Right lobe of liver (tissue), 6 donors: Measurements from ENCODE around the gene COL19A1. TPM values are rescaled to one million over a fixed set of nuclear protein-coding genes. Genes with fewer than 3 reads are reported as not detected.
"Not testable (repeated sequence)": the region's sequence is repeated elsewhere in the genome, so short reads cannot be mapped to it uniquely, and the experiment has no call there.

Source experiments
- ATAC-seq, 4 donors: fragments of 200-7000 bp; cut with Tn5 transposase; one replicate each; pipeline ENCODE4 v1.9.1; 2020; ENCODE audit warnings: mild to moderate bottlenecking in 4 of 4, moderate library complexity in 4 of 4
- DNase-seq, 3 donors: peaks; one replicate each; pipeline ENCODE4 v3.0.0-alpha.2; 2020
- H3K27ac ChIP-seq, 3 donors: fragments of 200-600 bp; one replicate each; pipeline ENCODE4 v1.8.0; 2022
- H3K27me3 ChIP-seq, 2 donors: fragments of 200-600 bp; one replicate each; pipeline ENCODE4 v1.8.0; 2022
- H3K36me3 ChIP-seq, 4 donors: fragments of 200-600 bp; sonication (generic) in 1 of 4; one replicate each; pipeline versions ENCODE4 v1.5.1 to v1.8.0; 2017 to 2022; ENCODE audit warnings: control low read depth in 1 of 4
- H3K4me1 ChIP-seq, 4 donors: fragments of 200-600 bp; sonication (generic) in 1 of 4; one replicate each; pipeline versions ENCODE4 v1.5.1 to v1.8.0; 2017 to 2022; ENCODE audit warnings: control low read depth in 1 of 4
- H3K4me3 ChIP-seq, 3 donors: fragments of 200-600 bp; one replicate each; pipeline ENCODE4 v1.8.0; 2022
- H3K9me3 ChIP-seq, 4 donors: fragments of 200-600 bp; sonication (generic) in 1 of 4; one replicate each; pipeline versions ENCODE4 v1.5.1 to v1.8.0; 2017 to 2022; ENCODE audit warnings: control low read depth in 1 of 4
- CTCF ChIP-seq, 4 donors: fragments of 200-600 bp in 3 of 4; fragments of 450-650 bp in 1 of 4; IDR thresholded peaks; one replicate each; pipeline versions ENCODE4 v1.5.1 to v1.8.0; 2016 to 2022; ENCODE audit warnings: antibody characterized with exemption in 4 of 4, mild to moderate bottlenecking in 2 of 4
- POLR2A ChIP-seq: fragments of 450-650 bp; IDR thresholded peaks from one replicate; pipeline ENCODE4 v1.6.1; 2017; ENCODE audit warnings: antibody characterized with exemption, mild to moderate bottlenecking
- WGBS: methylation state at CpG from one replicate; pipeline ENCODE4 v1.1.6; 2018; ENCODE audit warnings: low coverage, low lambda C conversion rate; ENCODE audit not compliant: insufficient coverage; ENCODE audit errors: missing lambda C conversion rate; 5-methylcytosine and 5-hydroxymethylcytosine counted together
- intact Hi-C, 2 donors: fragments of 100-400 bp; cut with DNase I; formaldehyde crosslinking; loops; one replicate each; pipeline versions ENCODE4 v1.11.2 to v1.14.1; 2022
- total RNA-seq, 6 experiments: library from RNA; depleted of rRNA in 2 of 6; stranded (reverse); fragments of >200 nt in 2 of 6; fragmentation: NEBNext Ultra II Directional in 3 of 6; extraction: Animal tissue kit (Norgen Biotek cat#: 25700) in 3 of 6; gene quantifications; one replicate each; pipeline versions ENCODE4 v1.1.0 to v1.2.4, GENCODE V29; 2016 to 2023
- donor health status: DM: no; HTN: yes; CAD: no.
- donor health status: DM: no; HTN: no; CAD: no.
- donor health status: DM: no; HTN: no; CAD: no.
- donor health status: DM: no; HTN: yes; CAD: no.
- donor health status: DM: no; HTN: yes; CAD: no.

The COL19A1 gene
- total RNA-seq, 6 experiments from 2014 or later, result 0.18 to 0.39 (median 0.27) TPM; not detected in 2

- no peaks in the 10 kb centered on the region for H3K4me1 ChIP-seq
- H3K4me3 ChIP-seq, result no peak overlapping the region
- intact Hi-C loops, result no loop called here
- no peaks in the 10 kb centered on the region for H3K9me3 ChIP-seq
- H3K36me3 ChIP-seq, result no peaks in the 10 kb centered on the region
- no peaks in the 10 kb centered on the region for H3K27me3 ChIP-seq
- DNase-seq, result no peak
- 29% methylated on average over 2 of the region's 2 CpGs for WGBS
- H3K27ac ChIP-seq, result no peak overlapping the region
- no peak for ATAC-seq
- TF ChIP-seq CTCF (IDR thresholded peaks at IDR 0.05), result no peak
- TF ChIP-seq POLR2A, result no peak
Observed at GRCh38 chr6:69914015-69914485, 47.7 kb downstream of the COL19A1 start.

GRCh38 chr6:69915346-69915745, 49.0 kb downstream of the COL19A1 start:
- no peaks in the 10 kb centered on the region for H3K27me3 ChIP-seq
- H3K9me3 ChIP-seq, result no peaks in the 10 kb centered on the region
- H3K4me1 ChIP-seq, result no peaks in the 10 kb centered on the region
- 31% methylated on average over 2 of the region's 2 CpGs for WGBS
- DNase-seq (no peak), ATAC-seq (no peak)
- TF ChIP-seq CTCF (IDR thresholded peaks at IDR 0.05) (no peak), POLR2A (no peak)
- H3K27ac ChIP-seq, result no peak overlapping the region
- H3K36me3 ChIP-seq, result no peaks in the 10 kb centered on the region
- no peak overlapping the region for H3K4me3 ChIP-seq
- intact Hi-C loops, result no loop called here

GRCh38 chr6:69917834-69918233, 51.5 kb downstream of the COL19A1 start:
- DNase-seq, result no peak

GRCh38 chr6:69918813-69919475, 52.6 kb downstream of the COL19A1 start:
- Histone ChIP-seq H3K9me3 (no peaks in the 10 kb centered on the region), H3K27me3 (no peaks in the 10 kb centered on the region), H3K36me3 (no peaks in the 10 kb centered on the region), H3K4me1 (no peaks in the 10 kb centered on the region), H3K27ac (no peak overlapping the region), H3K4me3 (no peak overlapping the region)
- no peak for TF ChIP-seq CTCF (IDR thresholded peaks at IDR 0.05)
- TF ChIP-seq POLR2A, result no peak
- WGBS, result 65% methylated on average over 5 of the region's 5 CpGs
- intact Hi-C loops, result no loop called here
- DNase-seq, result no peak
- ATAC-seq, result no peak

More at GRCh38 chr6:69917834-69918233, 51.5 kb downstream of the COL19A1 start:
- Histone ChIP-seq H3K4me1 (no peaks in the 10 kb centered on the region), H3K36me3 (no peaks in the 10 kb centered on the region), H3K27ac (no peak overlapping the region), H3K9me3 (no peaks in the 10 kb centered on the region), H3K4me3 (no peak overlapping the region), H3K27me3 (no peaks in the 10 kb centered on the region)
- WGBS, result 100% methylated on average over 1 of the region's 1 CpG
- ATAC-seq, result no peak
- no peak for TF ChIP-seq POLR2A
- no peak for TF ChIP-seq CTCF (IDR thresholded peaks at IDR 0.05)
- intact Hi-C loops, result no loop called here

- H3K4me1 ChIP-seq, H3K27me3 ChIP-seq, H3K4me3 ChIP-seq, H3K36me3 ChIP-seq, ATAC-seq, intact Hi-C loops, H3K27ac ChIP-seq, DNase-seq, H3K9me3 ChIP-seq: not testable (repeated sequence)
- WGBS, result 95% methylated on average over 2 of the region's 2 CpGs
Observed at GRCh38 chr6:69921066-69921465, 54.7 kb downstream of the COL19A1 start.

GRCh38 chr6:69921611-69922010, 55.3 kb downstream of the COL19A1 start:
- DNase-seq, H3K36me3 ChIP-seq, H3K4me3 ChIP-seq, ATAC-seq, H3K27ac ChIP-seq, H3K27me3 ChIP-seq, intact Hi-C loops, H3K9me3 ChIP-seq, H3K4me1 ChIP-seq: not testable (repeated sequence)
- WGBS, result 88% methylated on average over 22 of the region's 22 CpGs
